Left ventricle myocardium inferior (tissue), 1 donor: ENCODE data around the gene SLIT3. TPM values are rescaled to one million over a fixed set of nuclear protein-coding genes. Genes with fewer than 3 reads are reported as not detected.

Experiments
- DNase-seq: peaks from one replicate; pipeline ENCODE4 v3.0.0-alpha.2; 2020
- H3K27ac ChIP-seq: fragments of 200-600 bp; replicated peaks from 2 replicates; pipeline ENCODE4 v1.8.0; 2021
- H3K27me3 ChIP-seq: fragments of 200-600 bp; 2 replicates; pipeline ENCODE4 v1.8.0; 2021; ENCODE audit warnings: low read depth
- H3K36me3 ChIP-seq: fragments of 200-600 bp; 2 replicates; pipeline ENCODE4 v1.8.0; 2021
- H3K4me1 ChIP-seq: fragments of 200-600 bp; 2 replicates; pipeline ENCODE4 v1.8.0; 2021
- H3K4me3 ChIP-seq: fragments of 200-600 bp; 2 replicates; pipeline ENCODE4 v1.8.0; 2021; ENCODE audit warnings: mild to moderate bottlenecking, moderate library complexity
- H3K9me3 ChIP-seq: fragments of 200-600 bp; replicated peaks from 2 replicates; pipeline ENCODE4 v1.8.0; 2021
- intact Hi-C: fragments of 100-400 bp; cut with micrococcal nuclease; formaldehyde crosslinking; loops from one replicate; pipeline ENCODE4 v1.11.0; 2022
- total RNA-seq: library from RNA; stranded (reverse); fragmentation: NEBNext Ultra II Directional; extraction: Animal tissue kit (Norgen Biotek cat#: 25700); gene quantifications from one replicate; pipeline ENCODE4 v1.2.1, GENCODE V29; 2021
- TF ChIP-seq, protein P1 (sequence below): fragments of 200-600 bp; IDR thresholded peaks from 2 replicates; pipeline ENCODE4 v1.8.0; 2021; ENCODE audit warnings: antibody characterized with exemption, mild to moderate bottlenecking, borderline replicate concordance
- donor health status: DM: no; HTN: yes; CAD: no; lungs with severe emphysema.

SLIT3 gene
- total RNA-seq, 1 donor from 2014 or later = 22.7 TPM

DNA sequence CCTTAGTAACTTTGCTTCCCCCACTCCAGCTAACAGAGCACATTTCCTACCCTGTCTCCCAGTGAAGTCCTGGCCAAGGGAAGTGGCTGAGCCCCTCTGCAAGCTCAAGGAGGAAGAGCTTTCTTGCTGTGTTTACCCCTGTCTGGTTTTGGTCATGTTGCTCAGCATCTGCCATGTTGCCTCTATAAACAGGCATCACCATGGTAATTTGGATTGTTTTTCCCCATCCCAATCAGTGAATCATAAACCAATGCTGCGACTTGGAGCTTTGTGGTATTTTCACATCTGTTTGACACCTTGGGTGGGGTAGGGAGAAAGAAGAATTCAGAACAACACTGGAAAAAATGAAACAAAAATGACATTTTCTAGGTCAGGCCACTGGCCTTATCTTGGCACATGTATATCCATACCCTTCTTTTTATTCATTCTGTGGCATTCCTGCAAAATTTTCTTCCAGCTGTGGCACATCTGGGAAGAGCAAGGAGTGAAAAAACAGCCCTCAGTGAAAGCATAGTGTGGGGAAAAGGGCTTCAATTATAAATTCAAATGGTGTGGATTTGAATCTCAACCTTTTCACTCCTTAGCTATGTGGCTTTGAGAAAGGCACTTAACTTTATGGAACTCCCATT is 42.5 kb downstream of the SLIT3 start:
- H3K27ac ChIP-seq = no peak overlapping the region

DNA sequence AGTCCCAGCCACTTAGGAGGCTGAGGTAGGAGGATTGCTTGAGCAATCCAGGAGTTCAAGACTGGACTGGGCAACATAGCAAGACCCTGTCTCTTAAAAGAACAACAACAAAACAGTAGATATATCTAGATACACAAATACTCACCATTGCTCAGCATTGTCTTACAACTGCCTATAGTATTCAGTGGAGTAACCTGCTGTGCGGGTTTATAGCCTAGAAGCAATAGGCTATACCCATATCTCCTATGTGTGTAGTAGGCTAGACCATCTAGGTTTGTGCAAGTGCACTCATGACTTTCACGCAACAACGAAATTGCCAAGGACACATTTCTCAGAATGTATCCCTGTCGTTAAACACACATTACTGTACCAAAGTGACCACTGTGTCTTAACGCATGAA is 44.7 kb downstream of the SLIT3 start:
- TF ChIP-seq, protein P1, sequence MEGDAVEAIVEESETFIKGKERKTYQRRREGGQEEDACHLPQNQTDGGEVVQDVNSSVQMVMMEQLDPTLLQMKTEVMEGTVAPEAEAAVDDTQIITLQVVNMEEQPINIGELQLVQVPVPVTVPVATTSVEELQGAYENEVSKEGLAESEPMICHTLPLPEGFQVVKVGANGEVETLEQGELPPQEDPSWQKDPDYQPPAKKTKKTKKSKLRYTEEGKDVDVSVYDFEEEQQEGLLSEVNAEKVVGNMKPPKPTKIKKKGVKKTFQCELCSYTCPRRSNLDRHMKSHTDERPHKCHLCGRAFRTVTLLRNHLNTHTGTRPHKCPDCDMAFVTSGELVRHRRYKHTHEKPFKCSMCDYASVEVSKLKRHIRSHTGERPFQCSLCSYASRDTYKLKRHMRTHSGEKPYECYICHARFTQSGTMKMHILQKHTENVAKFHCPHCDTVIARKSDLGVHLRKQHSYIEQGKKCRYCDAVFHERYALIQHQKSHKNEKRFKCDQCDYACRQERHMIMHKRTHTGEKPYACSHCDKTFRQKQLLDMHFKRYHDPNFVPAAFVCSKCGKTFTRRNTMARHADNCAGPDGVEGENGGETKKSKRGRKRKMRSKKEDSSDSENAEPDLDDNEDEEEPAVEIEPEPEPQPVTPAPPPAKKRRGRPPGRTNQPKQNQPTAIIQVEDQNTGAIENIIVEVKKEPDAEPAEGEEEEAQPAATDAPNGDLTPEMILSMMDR = no peak
- H3K4me3 ChIP-seq = no peak overlapping the region
- no peaks in the 10 kb centered on the region for H3K36me3 ChIP-seq
- no peak overlapping the region for H3K27ac ChIP-seq
- H3K27me3 ChIP-seq = no peaks in the 10 kb centered on the region
- H3K9me3 ChIP-seq = no peaks in the 10 kb centered on the region
- DNase-seq = no peak
- no peaks in the 10 kb centered on the region for H3K4me1 ChIP-seq
- intact Hi-C loops = no loop called here

More for the DNA sequence above, 42.5 kb downstream of the SLIT3 start:
- H3K4me1 ChIP-seq = no peaks in the 10 kb centered on the region
- H3K36me3 ChIP-seq = no peaks in the 10 kb centered on the region
- H3K9me3 ChIP-seq = no peaks in the 10 kb centered on the region
- TF ChIP-seq, protein P1 = no peak
- DNase-seq = no peak
- intact Hi-C loops = no loop called here
- no peaks in the 10 kb centered on the region for H3K27me3 ChIP-seq
- no peak overlapping the region for H3K4me3 ChIP-seq

DNA sequence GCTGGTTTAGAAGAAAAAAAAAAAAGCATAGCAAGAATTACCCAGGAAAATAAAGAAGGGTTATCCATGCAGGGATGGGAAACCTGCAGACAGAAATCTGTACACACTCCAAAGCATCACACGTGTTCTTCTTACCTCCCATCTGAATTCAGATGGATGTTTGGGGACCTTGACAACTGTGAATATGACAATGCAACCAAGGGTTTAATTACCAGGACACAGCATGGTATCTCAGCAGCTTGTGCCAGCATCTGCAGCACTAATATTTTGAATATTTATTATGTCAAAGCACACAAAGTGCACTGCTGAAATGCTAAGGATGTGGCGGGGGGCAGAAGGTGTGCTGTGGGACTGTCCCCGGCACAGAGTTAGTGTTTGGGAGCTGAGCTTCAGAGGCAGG is 47.9 kb downstream of the SLIT3 start:
- no peaks in the 10 kb centered on the region for H3K36me3 ChIP-seq
- no peak overlapping the region for H3K27ac ChIP-seq
- H3K9me3 ChIP-seq = no peaks in the 10 kb centered on the region
- no peak for DNase-seq
- peaks cover 16% of the 10 kb centered on the region for H3K4me1 ChIP-seq
- TF ChIP-seq, protein P1 = no peak
- H3K27me3 ChIP-seq = no peaks in the 10 kb centered on the region
- no peak overlapping the region for H3K4me3 ChIP-seq
- intact Hi-C loops = no loop called here

GRCh38 chr5:169251333-169252084 is 49.4 kb downstream of the SLIT3 start:
- intact Hi-C loops = no loop called here

DNA sequence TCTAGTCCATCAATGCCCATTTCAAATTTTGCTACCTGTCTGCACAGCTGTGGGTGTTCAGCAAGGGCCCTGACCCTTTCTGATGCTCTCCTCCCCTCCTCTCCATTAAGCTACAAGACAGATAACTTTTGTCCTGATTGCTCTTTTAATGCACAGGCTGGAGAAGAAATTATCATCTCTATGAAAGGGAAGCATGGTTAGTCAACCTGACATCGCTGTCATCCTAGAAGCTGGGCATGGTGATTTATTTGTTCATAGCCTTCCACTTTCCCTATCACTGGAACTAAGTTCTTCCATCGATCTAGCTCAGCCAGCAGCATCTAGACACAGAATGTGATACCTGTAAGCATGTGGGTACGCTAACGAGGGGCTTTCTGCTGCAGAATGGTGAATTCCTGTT is 50.1 kb downstream of the SLIT3 start:
- Histone ChIP-seq H3K4me1 (peaks cover 16% of the 10 kb centered on the region), H3K27ac (no peak overlapping the region), H3K27me3 (no peaks in the 10 kb centered on the region), H3K36me3 (no peaks in the 10 kb centered on the region), H3K9me3 (no peaks in the 10 kb centered on the region), H3K4me3 (no peak overlapping the region)
- TF ChIP-seq, protein P1 = no peak
- intact Hi-C loops = no loop called here
- DNase-seq = no peak

More at GRCh38 chr5:169251333-169252084, 49.4 kb downstream of the SLIT3 start:
- Histone ChIP-seq H3K9me3 (no peaks in the 10 kb centered on the region), H3K4me3 (no peak overlapping the region), H3K27me3 (no peaks in the 10 kb centered on the region), H3K4me1 (peaks cover 16% of the 10 kb centered on the region), H3K36me3 (no peaks in the 10 kb centered on the region), H3K27ac (no peak overlapping the region)
- no peak for DNase-seq
- TF ChIP-seq, protein P1 = no peak
